Uterus (tissue), 4 donors: ENCODE data around the gene LRRC4C. TPM values are rescaled to one million over a fixed set of nuclear protein-coding genes. Genes with fewer than 3 reads are reported as not detected.

Experiments
- DNase-seq, 2 donors: peaks; one replicate each; pipeline ENCODE4 v3.0.0-alpha.2; 2019 to 2020
- H3K27ac ChIP-seq, 2 donors: fragments of 200-600 bp; sonication (generic); 1 replicate in 1 of 2; 2 replicates in 1 of 2; pipeline ENCODE4 v1.5.1; 2016 to 2018
- H3K27me3 ChIP-seq, 2 donors: fragments of 200-600 bp; sonication (generic); one replicate each; pipeline ENCODE4 v1.5.1; 2018 to 2019; ENCODE audit warnings: control low read depth in 1 of 2
- H3K36me3 ChIP-seq, 2 donors: fragments of 200-600 bp; sonication (generic); one replicate each; pipeline ENCODE4 v1.5.1; 2019; ENCODE audit warnings: control low read depth in 1 of 2
- H3K4me1 ChIP-seq, 2 donors: fragments of 200-600 bp; sonication (generic); one replicate each; pipeline ENCODE4 v1.5.1; 2018 to 2019; ENCODE audit warnings: control low read depth in 1 of 2
- H3K4me3 ChIP-seq, 2 donors: fragments of 200-600 bp; sonication (generic); 1 replicate in 1 of 2; 2 replicates in 1 of 2; pipeline ENCODE4 v1.5.1; 2018 to 2019; ENCODE audit warnings: mild to moderate bottlenecking in 1 of 2
- H3K9me3 ChIP-seq, 2 donors: fragments of 200-600 bp; sonication (generic); one replicate each; pipeline ENCODE4 v1.5.1; 2019; ENCODE audit warnings: control low read depth in 1 of 2
- CTCF ChIP-seq, 4 experiments: fragments of 200-600 bp in 2 of 4; fragments of 450-650 bp in 2 of 4; sonication (generic) in 2 of 4; IDR thresholded peaks; one replicate each; pipeline ENCODE4 v1.5.1; 2016 to 2019; ENCODE audit warnings: antibody characterized with exemption in 4 of 4, mild to moderate bottlenecking in 2 of 4, moderate library complexity in 1 of 4
- POLR2A ChIP-seq, 2 donors: fragments of 450-650 bp; IDR thresholded peaks; one replicate each; pipeline ENCODE4 v1.6.1; 2016; ENCODE audit warnings: antibody characterized with exemption in 2 of 2, mild to moderate bottlenecking in 1 of 2, moderate library complexity in 1 of 2
- intact Hi-C: fragments of 100-400 bp; cut with DNase I; formaldehyde crosslinking; loops from one replicate; pipeline ENCODE4 v1.15.1; 2023; ENCODE audit warnings: low total_unique reads
- total RNA-seq, 4 donors: library from RNA; depleted of rRNA in 3 of 4; stranded (reverse); fragments of >200 nt in 3 of 4; gene quantifications; one replicate each; pipeline versions ENCODE4 v1.1.0 to v1.2.4, GENCODE V29; 2014 to 2023
- donor health status: DM: yes; HTN: yes; CAD: no.

LRRC4C gene
- total RNA-seq, 4 donors from 2014 or later = 1.5 to 16.9 (median 2.1) TPM; not detected in 1

- H3K4me1 ChIP-seq = no peaks in the 10 kb centered on the region
- intact Hi-C loops = no loop called here
These were observed 407.4 kb downstream of the LRRC4C start for GRCh38 chr11:41051919-41052635.

GRCh38 chr11:41050791-41051190 is 408.7 kb downstream of the LRRC4C start:
- Histone ChIP-seq H3K4me3 (no peak overlapping the region), H3K9me3 (no peaks in the 10 kb centered on the region), H3K4me1 (no peaks in the 10 kb centered on the region), H3K27ac (no peak overlapping the region), H3K36me3 (no peaks in the 10 kb centered on the region), H3K27me3 (no peaks in the 10 kb centered on the region)
- TF ChIP-seq POLR2A (IDR thresholded peaks at IDR 0.05) = no peak
- no peak for TF ChIP-seq CTCF (IDR thresholded peaks at IDR 0.05)
- intact Hi-C loops = no loop called here
- DNase-seq = no peak

More at GRCh38 chr11:41051919-41052635, 407.4 kb downstream of the LRRC4C start:
- H3K27me3 ChIP-seq = no peaks in the 10 kb centered on the region
- H3K36me3 ChIP-seq = no peaks in the 10 kb centered on the region
- no peak for TF ChIP-seq CTCF (IDR thresholded peaks at IDR 0.05)
- TF ChIP-seq POLR2A (IDR thresholded peaks at IDR 0.05) = no peak
- H3K27ac ChIP-seq = no peak overlapping the region
- no peak for DNase-seq
- H3K4me3 ChIP-seq = no peak overlapping the region
- no peaks in the 10 kb centered on the region for H3K9me3 ChIP-seq

- H3K36me3 ChIP-seq = no peaks in the 10 kb centered on the region
- no peak overlapping the region for H3K27ac ChIP-seq
- no peaks in the 10 kb centered on the region for H3K27me3 ChIP-seq
- H3K9me3 ChIP-seq = no peaks in the 10 kb centered on the region
- no peak overlapping the region for H3K4me3 ChIP-seq
- intact Hi-C loops = no loop called here
- TF ChIP-seq CTCF (IDR thresholded peaks at IDR 0.05) (no peak), POLR2A (IDR thresholded peaks at IDR 0.05) (no peak)
- DNase-seq = no peak
- H3K4me1 ChIP-seq = no peaks in the 10 kb centered on the region
These were observed 412.2 kb downstream of the LRRC4C start for GRCh38 chr11:41047229-41047628.

- H3K4me3 ChIP-seq = no peak overlapping the region
These were observed 414.2 kb downstream of the LRRC4C start for GRCh38 chr11:41045266-41045665.

More at GRCh38 chr11:41045266-41045665, 414.2 kb downstream of the LRRC4C start:
- TF ChIP-seq POLR2A (IDR thresholded peaks at IDR 0.05) (no peak), CTCF (IDR thresholded peaks at IDR 0.05) (no peak)
- no peak for DNase-seq
- H3K27me3 ChIP-seq = no peaks in the 10 kb centered on the region
- no peak overlapping the region for H3K27ac ChIP-seq
- no peaks in the 10 kb centered on the region for H3K36me3 ChIP-seq
- intact Hi-C loops = no loop called here
- no peaks in the 10 kb centered on the region for H3K4me1 ChIP-seq
- H3K9me3 ChIP-seq = no peaks in the 10 kb centered on the region
